ENCODE measurements around the gene POLD2.

The POLD2 gene

DNA sequence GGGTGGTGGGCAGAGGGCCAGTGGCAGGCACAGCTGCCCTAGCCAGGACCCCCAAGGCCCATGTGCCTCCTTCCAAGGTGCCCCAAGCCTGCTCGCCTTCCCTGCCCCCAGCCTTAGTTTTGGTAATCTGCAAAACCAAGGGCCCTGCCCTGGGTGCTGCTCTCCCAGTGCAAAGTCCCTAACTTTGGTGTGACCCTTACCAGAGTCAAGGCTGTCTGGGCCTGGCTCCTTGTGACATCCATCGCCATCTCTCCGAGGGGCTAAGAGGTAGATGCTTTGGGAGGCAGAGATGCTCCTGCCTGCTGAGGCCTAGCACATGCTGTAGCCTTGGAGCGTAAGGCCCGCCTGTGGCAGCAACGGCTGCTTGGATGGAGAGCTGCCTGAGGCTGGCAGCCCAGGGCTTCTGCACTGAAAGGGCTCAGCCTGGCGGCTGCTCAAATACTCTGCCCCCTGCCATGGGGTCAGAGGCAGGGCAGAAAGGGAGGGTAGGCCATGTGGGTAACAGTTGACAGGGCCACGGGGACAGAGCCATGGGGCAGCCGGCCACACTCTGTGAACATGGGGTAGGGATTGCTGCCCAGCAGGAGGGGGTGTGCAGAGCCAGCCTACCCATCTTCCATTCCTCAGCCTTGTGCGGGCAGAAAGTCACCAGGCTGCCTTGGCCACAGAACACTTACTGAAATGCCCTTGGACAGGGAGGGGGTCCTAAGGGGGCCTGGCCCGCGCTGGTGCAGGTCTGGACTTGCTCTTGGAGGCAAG lies 35.7 kb upstream of the POLD2 start:
- H3K9me3 ChIP-seq (ENCODE audit: control insufficient read depth, insufficient read depth, low read length): no peaks in the 10 kb centered on the region
- no peaks in the 10 kb centered on the region for H3K36me3 ChIP-seq (ENCODE audit: control insufficient read depth, insufficient read depth, low read length)
- DNase-seq (ENCODE audit: low read depth, low spot score): no peak
- peaks cover 1% of the 10 kb centered on the region; the same call in 1 of the 2 replicates for H3K4me1 ChIP-seq (ENCODE audit: control insufficient read depth, insufficient read depth, low read length)
- H3K27ac ChIP-seq (ENCODE audit: low read length): no peak overlapping the region
- no peaks in the 10 kb centered on the region for H3K27me3 ChIP-seq (ENCODE audit: control insufficient read depth, insufficient read depth, low read length)
- H3K4me3 ChIP-seq (ENCODE audit: low read length): no peak overlapping the region
- WGBS (ENCODE audit: insufficient coverage, insufficient read length): no CpG with 5 or more reads among the region's 12 CpGs

DNA sequence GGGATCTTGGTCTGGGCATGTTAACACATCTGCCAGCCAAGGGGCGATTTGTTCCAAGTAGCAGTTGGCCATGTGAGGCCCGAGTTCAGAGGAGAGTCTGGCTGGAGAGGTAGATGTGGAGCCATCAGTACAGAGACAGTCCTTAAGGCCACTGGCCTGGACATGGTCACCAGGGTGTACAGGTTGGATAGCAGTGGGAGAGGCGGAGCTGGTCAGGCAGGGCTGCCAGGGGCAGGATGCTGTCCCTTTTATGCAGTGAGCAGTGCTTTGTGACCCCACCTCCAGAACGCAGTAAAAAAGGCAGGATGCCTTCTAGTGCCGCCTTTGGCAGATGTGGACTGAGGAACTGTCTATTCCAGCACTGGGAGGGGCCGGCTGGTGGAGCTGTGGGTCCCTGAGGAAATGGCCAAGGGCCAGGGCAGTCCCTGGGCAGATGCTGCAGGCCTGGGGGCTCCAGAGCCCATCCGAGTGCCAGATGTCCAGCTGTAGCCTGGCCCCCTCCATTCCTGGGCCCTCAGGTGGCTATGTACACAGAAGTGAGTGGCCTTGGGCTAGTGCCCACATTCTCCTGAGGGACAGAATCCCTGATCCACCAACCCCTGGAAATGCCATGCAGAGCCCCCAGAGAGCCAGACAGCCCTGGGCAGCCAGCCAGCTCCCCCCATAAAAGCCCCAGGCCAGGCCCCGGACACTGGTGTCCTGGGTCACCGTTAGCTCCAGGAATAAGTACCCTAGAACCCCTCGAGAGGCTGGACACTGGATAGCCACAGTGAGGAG lies 34.9 kb upstream of the POLD2 start:
- WGBS (ENCODE audit: insufficient coverage, insufficient read length): no CpG with 5 or more reads among the region's 10 CpGs

DNA sequence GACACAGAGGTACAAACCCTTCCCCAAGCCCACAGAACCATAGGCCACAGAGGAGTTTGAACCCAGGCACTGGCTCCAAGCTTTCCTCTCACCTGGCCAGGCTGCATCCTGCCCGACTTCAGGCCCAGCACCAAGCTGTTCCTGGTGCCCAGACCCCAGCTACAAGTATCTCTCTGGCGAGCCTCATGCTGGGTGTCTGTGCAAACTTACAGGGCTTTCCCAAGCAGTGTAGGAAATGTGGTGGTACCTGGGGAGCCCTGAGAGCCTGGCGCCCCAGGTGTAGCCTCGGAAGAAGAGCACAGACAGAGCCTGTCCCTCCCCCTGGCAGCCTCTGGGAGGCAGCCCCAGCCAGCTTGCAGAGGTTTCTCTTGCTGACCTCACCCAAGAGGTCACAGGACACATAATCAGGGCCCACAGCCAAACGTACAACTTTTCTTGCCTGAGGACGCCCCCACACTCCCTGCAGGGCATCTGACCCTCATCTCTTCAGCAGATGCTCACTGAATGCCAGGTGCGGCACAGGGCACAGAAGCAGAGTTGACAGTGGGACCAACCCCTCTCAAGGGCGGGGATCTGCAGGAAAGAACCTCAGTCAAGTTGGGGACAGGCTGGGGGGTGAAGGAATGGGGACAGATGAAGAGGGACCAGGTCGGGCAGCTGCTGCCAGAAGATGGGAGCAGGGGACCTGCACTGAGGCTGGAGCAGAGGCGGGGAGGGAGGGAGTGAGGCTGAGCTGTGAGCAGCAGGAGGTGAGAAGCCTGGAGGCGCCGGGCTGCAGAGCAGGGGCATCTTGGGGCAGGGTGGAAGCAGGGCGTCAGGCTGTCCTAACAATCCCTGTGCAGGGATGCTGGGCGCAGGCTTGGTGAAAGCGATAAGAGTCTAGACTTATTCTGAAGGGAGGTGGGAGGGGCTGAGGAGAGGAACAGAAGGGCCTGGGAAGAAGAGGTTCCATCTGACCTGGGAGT lies 34.0 kb upstream of the POLD2 start:
- no peak overlapping the region for H3K4me3 ChIP-seq (ENCODE audit: low read length)
- H3K36me3 ChIP-seq (ENCODE audit: control insufficient read depth, insufficient read depth, low read length): no peaks in the 10 kb centered on the region
- H3K4me1 ChIP-seq (ENCODE audit: control insufficient read depth, insufficient read depth, low read length): peaks cover 1% of the 10 kb centered on the region; the same call in 1 of the 2 replicates
- H3K9me3 ChIP-seq (ENCODE audit: control insufficient read depth, insufficient read depth, low read length): no peaks in the 10 kb centered on the region
- no peak for DNase-seq (ENCODE audit: low read depth, low spot score)
- WGBS (ENCODE audit: insufficient coverage, insufficient read length): no CpG with 5 or more reads among the region's 15 CpGs
- no peaks in the 10 kb centered on the region for H3K27me3 ChIP-seq (ENCODE audit: control insufficient read depth, insufficient read depth, low read length)
- no peak overlapping the region for H3K27ac ChIP-seq (ENCODE audit: low read length)

More for the DNA sequence above, 34.9 kb upstream of the POLD2 start:
- Histone ChIP-seq H3K36me3 (ENCODE audit: control insufficient read depth, insufficient read depth, low read length) (no peaks in the 10 kb centered on the region), H3K27me3 (ENCODE audit: control insufficient read depth, insufficient read depth, low read length) (no peaks in the 10 kb centered on the region), H3K9me3 (ENCODE audit: control insufficient read depth, insufficient read depth, low read length) (no peaks in the 10 kb centered on the region), H3K27ac (ENCODE audit: low read length) (no peak overlapping the region), H3K4me1 (ENCODE audit: control insufficient read depth, insufficient read depth, low read length) (peaks cover 1% of the 10 kb centered on the region; the same call in 1 of the 2 replicates), H3K4me3 (ENCODE audit: low read length) (no peak overlapping the region)
- no peak for DNase-seq (ENCODE audit: low read depth, low spot score)

DNA sequence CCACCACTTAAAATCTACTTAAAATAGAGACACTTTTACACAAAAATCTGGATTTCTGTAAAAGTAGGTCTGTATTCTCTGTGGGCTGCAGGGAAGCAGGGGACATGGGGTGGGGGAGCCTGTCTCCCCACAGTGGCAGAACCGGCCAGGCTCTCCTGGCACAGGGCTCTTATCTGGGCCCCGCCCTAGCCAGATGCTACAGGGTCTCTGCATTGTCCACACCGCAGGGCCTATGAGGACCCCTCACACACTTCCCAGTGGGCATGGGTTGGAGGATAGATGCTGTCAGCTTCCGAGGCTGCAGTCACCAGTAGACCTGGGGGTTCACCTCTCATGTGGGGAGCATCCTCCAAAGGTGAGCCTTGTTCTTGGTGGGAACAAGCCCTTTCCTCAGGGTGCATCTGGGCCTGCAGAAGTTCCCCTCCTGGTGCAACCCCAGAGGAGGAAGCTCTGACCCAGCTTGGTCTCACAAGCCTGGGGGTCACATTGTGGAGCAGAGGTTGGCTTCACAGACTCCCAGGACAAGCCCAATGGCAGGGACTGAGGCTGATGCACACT lies 33.2 kb upstream of the POLD2 start:
- Histone ChIP-seq H3K36me3 (ENCODE audit: control insufficient read depth, insufficient read depth, low read length) (no peaks in the 10 kb centered on the region), H3K27me3 (ENCODE audit: control insufficient read depth, insufficient read depth, low read length) (no peaks in the 10 kb centered on the region), H3K27ac (ENCODE audit: low read length) (no peak overlapping the region), H3K9me3 (ENCODE audit: control insufficient read depth, insufficient read depth, low read length) (no peaks in the 10 kb centered on the region), H3K4me1 (ENCODE audit: control insufficient read depth, insufficient read depth, low read length) (peaks cover 1% of the 10 kb centered on the region; the same call in 1 of the 2 replicates), H3K4me3 (ENCODE audit: low read length) (no peak overlapping the region)
- no peak for DNase-seq (ENCODE audit: low read depth, low spot score)
- no CpG with 5 or more reads among the region's 4 CpGs for WGBS (ENCODE audit: insufficient coverage, insufficient read length)

DNA sequence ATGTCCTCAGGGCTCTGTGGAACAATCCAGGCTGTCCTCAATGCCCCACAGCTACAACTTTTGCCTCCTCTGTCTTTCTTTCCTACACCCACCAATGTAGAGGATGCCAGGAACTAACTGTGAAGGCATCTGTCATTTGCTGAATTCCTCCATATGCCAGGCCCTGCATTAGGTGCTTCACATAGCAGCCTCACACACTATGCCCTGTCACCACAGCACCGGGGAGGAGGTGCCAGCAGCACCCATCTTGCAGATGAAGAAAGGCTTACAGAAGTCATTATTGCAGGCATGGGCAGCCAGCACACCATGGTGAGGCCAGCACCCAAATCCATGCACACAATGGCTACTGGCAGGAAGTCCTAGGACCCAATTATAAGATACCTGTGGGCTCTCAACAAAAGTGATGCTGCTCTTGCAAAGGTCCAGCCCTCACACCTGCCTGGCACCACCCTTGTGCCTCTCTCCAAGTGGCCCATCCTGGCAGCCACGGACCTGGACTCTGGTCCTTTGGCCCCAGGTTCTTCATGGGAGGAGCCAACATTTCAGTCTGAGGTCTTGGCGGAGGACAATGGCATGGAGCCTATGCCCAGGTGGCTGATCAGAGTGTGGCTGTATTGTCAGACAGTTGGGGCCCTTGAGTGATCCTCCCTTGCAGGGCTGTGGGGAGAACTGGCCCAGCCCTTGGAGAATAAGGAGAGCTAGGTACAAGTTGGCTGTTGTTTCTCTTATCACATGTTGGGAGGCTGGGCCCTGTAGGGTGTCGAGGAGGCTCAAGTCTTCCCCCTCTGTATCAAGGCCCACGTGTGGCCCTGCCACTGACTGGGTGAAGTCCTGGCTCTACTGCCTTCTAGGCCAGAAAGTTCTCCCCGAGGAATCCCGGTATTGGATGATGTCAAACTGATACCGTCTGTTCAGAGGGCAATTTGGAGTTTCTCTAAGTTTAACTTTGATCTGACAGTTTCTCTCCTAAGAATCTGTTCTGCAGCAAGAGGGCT lies 32.1 kb upstream of the POLD2 start:
- no CpG with 5 or more reads among the region's 8 CpGs for WGBS (ENCODE audit: insufficient coverage, insufficient read length)
- Histone ChIP-seq H3K36me3 (ENCODE audit: control insufficient read depth, insufficient read depth, low read length) (no peaks in the 10 kb centered on the region), H3K27ac (ENCODE audit: low read length) (no peak overlapping the region), H3K4me3 (ENCODE audit: low read length) (no peak overlapping the region), H3K9me3 (ENCODE audit: control insufficient read depth, insufficient read depth, low read length) (no peaks in the 10 kb centered on the region), H3K4me1 (ENCODE audit: control insufficient read depth, insufficient read depth, low read length) (peaks cover 1% of the 10 kb centered on the region; the same call in 1 of the 2 replicates), H3K27me3 (ENCODE audit: control insufficient read depth, insufficient read depth, low read length) (no peaks in the 10 kb centered on the region)
- no peak for DNase-seq (ENCODE audit: low read depth, low spot score)

DNA sequence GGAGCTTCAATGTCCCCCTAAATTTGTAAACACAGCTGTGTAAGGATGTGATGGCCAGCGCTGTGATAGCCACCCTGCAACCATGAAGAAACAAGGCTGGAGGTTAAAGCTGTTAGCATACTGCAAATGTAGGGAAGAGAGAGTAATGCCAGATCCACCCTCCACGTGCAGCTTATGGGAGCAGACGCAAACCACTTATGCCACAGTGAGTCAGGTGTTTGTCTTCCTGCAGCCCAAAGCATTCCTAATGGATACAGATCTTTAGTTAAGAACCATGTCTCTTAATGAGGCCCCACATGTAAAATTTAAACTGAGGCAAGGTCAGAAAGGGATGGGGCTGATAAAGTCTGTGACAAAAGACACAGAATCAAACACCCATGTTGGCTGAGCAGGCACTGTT lies 31.4 kb upstream of the POLD2 start:
- Histone ChIP-seq H3K27ac (ENCODE audit: low read length) (no peak overlapping the region), H3K4me3 (ENCODE audit: low read length) (no peak overlapping the region), H3K4me1 (ENCODE audit: control insufficient read depth, insufficient read depth, low read length) (peaks cover 1% of the 10 kb centered on the region; the same call in 1 of the 2 replicates), H3K27me3 (ENCODE audit: control insufficient read depth, insufficient read depth, low read length) (no peaks in the 10 kb centered on the region), H3K9me3 (ENCODE audit: control insufficient read depth, insufficient read depth, low read length) (no peaks in the 10 kb centered on the region), H3K36me3 (ENCODE audit: control insufficient read depth, insufficient read depth, low read length) (no peaks in the 10 kb centered on the region)
- no CpG with 5 or more reads among the region's 3 CpGs for WGBS (ENCODE audit: insufficient coverage, insufficient read length)
- DNase-seq (ENCODE audit: low read depth, low spot score): no peak

DNA sequence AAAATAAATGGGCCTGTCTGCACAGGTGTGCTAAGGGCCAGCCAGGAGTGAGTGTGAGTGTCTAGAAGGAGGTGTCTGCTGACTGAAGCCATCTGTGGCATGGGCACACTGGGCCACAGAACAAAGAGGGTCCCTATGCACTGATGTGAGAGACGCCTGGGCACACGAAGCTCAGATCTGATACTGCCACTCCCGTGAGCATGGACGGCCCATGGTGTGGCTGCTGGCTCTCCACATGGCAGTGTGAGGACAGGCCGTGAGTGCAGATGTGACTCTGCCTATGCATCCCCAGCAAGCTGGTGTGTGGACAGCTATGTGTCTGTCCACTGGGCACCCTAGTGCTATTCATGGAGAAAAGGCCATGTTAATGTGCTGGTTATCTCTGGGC lies 30.6 kb upstream of the POLD2 start:
- no CpG with 5 or more reads among the region's 5 CpGs for WGBS (ENCODE audit: insufficient coverage, insufficient read length)
- Histone ChIP-seq H3K36me3 (ENCODE audit: control insufficient read depth, insufficient read depth, low read length) (no peaks in the 10 kb centered on the region), H3K27ac (ENCODE audit: low read length) (no peak overlapping the region), H3K9me3 (ENCODE audit: control insufficient read depth, insufficient read depth, low read length) (no peaks in the 10 kb centered on the region), H3K4me1 (ENCODE audit: control insufficient read depth, insufficient read depth, low read length) (peaks cover 1% of the 10 kb centered on the region; the same call in 1 of the 2 replicates), H3K4me3 (ENCODE audit: low read length) (no peak overlapping the region), H3K27me3 (ENCODE audit: control insufficient read depth, insufficient read depth, low read length) (no peaks in the 10 kb centered on the region)
- DNase-seq (ENCODE audit: low read depth, low spot score): no peak

DNA sequence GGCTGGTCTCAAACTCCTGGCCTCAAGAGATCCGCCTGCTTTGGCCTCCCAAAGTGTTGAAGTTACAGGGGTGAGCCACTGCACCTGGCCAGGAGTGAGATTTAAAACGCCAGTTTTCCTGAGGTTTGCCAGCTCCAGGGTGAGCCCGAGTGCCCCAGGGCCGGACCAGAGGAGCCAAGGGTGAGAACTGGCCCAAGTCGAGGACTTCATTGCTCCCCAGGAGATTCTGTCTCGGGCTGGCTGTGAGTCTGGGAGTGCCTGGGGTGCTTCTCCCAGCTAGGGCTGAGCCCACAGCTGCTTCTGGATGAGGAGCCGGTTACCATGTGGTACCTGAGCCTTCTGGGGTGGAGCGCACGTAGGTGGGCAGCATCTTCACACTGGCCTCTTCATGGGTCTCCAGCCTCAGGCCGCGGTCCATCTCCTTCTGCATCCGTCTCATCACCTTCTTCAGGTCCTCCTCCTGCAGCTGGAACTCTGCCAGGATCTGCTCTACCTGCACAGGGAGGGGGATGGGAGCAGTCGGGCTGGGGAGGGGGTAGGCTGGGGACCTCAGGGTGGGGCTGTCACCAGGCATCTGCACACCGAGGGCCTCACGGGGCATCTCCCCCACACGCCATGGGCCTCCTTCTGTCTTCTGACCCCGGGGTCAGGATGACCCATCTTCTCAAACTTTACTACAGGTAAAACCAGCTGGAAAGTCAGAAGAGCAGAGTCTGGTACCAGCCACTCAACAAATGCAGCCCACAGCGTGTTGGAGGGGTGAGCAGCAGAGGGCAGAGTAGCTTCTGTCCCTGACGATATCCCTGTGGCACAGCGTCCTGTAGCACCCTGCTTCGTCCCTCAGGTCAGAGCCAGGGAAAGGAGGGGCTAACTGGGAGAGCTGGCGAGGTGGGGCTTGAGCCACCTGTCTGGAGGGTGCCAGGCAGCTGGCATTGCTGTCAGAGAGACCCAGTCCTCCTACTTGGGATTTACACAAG lies 29.9 kb upstream of the POLD2 start:
- H3K36me3 ChIP-seq (ENCODE audit: control insufficient read depth, insufficient read depth, low read length): no peaks in the 10 kb centered on the region
- H3K27ac ChIP-seq (ENCODE audit: low read length): no peak overlapping the region
- WGBS (ENCODE audit: insufficient coverage, insufficient read length): no CpG with 5 or more reads among the region's 22 CpGs
- H3K9me3 ChIP-seq (ENCODE audit: control insufficient read depth, insufficient read depth, low read length): no peaks in the 10 kb centered on the region
- H3K4me1 ChIP-seq (ENCODE audit: control insufficient read depth, insufficient read depth, low read length): peaks cover 1% of the 10 kb centered on the region; the same call in 1 of the 2 replicates
- H3K27me3 ChIP-seq (ENCODE audit: control insufficient read depth, insufficient read depth, low read length): no peaks in the 10 kb centered on the region
- H3K4me3 ChIP-seq (ENCODE audit: low read length): no peak overlapping the region
- DNase-seq (ENCODE audit: low read depth, low spot score): no peak
